ENCODE results near the gene PEX10.
"Not testable (repeated sequence)": the region's sequence is repeated elsewhere in the genome, so short reads cannot be mapped to it uniquely, and the experiment has no call there.

The PEX10 gene

GRCh38 chr1:2412395-2412772 lies at the start of gene PEX10:
Gene PEX10, minus strand, starts transcription at chr1:2412564. Its CDS starts 62 bp downstream, at chr1:2412502.
- Mint-ChIP-seq H3K36me3 (no peaks in the 10 kb centered on the region), H3K4me1 (ENCODE audit: low read depth) (peaks cover 31% of the 10 kb centered on the region), H3K27me3 (no peaks in the 10 kb centered on the region), H3K27ac (peak within 1 kb of the TSS; percentile 87), H3K9me3 (ENCODE audit: low read depth) (no peaks in the 10 kb centered on the region), H3K4me3 (peak within 1 kb of the TSS; percentile 90)

DNA sequence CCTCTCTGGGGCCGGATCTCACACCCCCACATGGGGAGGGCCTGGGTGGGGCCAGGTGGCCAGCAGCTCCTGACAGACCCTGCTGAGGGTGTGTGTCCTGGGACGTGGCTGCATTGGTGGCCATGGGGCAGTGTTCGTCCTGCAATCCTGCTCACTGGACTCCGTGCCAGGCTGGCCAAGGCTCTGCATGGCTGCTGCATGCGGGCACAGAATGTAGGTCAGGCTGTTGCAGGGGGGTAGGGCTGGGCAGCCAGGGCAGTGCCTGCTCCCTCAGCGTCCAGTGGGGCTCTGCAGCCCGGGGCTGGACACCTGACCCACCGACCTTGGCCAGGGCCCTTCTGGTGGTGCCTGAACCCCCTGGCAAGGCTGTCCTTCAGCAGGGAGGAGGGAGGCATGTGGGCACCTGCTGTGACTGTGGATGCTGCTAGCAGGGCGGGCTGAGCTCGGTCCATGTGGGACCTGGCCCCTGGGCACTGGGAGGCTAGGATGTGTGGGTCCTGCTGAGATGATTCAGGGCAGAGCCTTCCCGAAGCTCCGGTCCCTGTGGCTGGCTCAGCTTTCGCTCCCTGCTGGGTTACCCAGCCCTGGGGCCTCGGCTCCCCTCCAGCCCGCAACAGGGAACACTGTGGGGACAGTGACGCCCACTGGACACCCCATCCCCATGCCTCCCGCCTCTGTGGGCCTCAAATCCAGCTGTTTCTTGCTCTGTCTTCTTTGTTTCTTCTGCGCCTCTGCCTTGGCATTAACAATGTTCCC lies 48.8 kb upstream of the PEX10 start:
- Mint-ChIP-seq H3K27ac (no peak overlapping the region), H3K4me1 (ENCODE audit: low read depth) (no peaks in the 10 kb centered on the region), H3K9me3 (ENCODE audit: low read depth) (no peaks in the 10 kb centered on the region), H3K4me3 (no peak overlapping the region), H3K36me3 (no peaks in the 10 kb centered on the region), H3K27me3 (peaks cover 1% of the 10 kb centered on the region)

GRCh38 chr1:2460203-2460602 lies 47.8 kb upstream of the PEX10 start:
- Mint-ChIP-seq H3K27ac (no peak overlapping the region), H3K4me3 (no peak overlapping the region), H3K4me1 (ENCODE audit: low read depth) (no peaks in the 10 kb centered on the region), H3K9me3 (ENCODE audit: low read depth) (no peaks in the 10 kb centered on the region), H3K36me3 (no peaks in the 10 kb centered on the region), H3K27me3 (peaks cover 1% of the 10 kb centered on the region)

GRCh38 chr1:2459757-2460156 lies 47.4 kb upstream of the PEX10 start:
- Mint-ChIP-seq H3K4me1 (ENCODE audit: low read depth) (no peaks in the 10 kb centered on the region), H3K27ac (no peak overlapping the region), H3K36me3 (no peaks in the 10 kb centered on the region), H3K27me3 (peaks cover 1% of the 10 kb centered on the region), H3K9me3 (ENCODE audit: low read depth) (no peaks in the 10 kb centered on the region), H3K4me3 (no peak overlapping the region)

DNA sequence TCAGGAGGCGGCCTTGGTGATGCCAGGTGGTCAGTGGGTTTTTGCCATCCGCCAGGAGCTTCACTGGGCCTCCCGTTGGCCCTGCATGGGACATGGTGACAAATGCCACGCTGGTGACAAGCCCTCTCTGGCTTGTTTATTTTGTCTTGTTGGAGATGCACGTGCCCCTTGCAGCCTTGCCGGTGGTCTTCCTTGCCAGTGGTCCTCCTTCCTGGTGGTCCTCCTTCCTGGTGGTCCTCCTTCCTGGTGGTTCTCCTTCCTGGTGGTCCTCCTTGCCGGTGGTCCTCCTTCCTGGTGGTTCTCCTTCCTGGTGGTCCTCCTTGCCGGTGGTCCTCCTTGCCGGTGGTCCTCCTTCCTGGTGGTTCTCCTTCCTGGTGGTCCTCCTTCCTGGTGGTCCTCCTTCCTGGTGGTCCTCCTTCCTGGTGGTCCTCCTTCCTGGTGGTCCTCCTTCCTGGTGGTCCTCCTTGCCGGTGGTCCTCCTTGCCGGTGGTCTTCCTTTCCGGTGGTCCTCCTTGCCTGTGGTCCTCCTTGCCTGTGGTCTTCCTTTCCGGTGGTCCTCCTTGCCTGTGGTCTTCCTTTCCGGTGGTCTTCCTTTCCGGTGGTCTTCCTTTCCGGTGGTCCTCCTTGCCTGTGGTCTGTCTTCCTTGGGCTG lies 46.9 kb upstream of the PEX10 start:
- H3K27ac Mint-ChIP-seq; H3K4me1 Mint-ChIP-seq (ENCODE audit: low read depth); H3K36me3 Mint-ChIP-seq; H3K4me3 Mint-ChIP-seq; H3K27me3 Mint-ChIP-seq; H3K9me3 Mint-ChIP-seq (ENCODE audit: low read depth): not testable (repeated sequence)

- peaks cover 1% of the 10 kb centered on the region for H3K27me3 Mint-ChIP-seq
- no peaks in the 10 kb centered on the region for H3K36me3 Mint-ChIP-seq
- no peak overlapping the region for H3K27ac Mint-ChIP-seq
- no peak overlapping the region for H3K4me3 Mint-ChIP-seq
- H3K9me3 Mint-ChIP-seq (ENCODE audit: low read depth): no peaks in the 10 kb centered on the region
- no peaks in the 10 kb centered on the region for H3K4me1 Mint-ChIP-seq (ENCODE audit: low read depth)
Observed at GRCh38 chr1:2458687-2459086, 46.3 kb upstream of the PEX10 start.

DNA sequence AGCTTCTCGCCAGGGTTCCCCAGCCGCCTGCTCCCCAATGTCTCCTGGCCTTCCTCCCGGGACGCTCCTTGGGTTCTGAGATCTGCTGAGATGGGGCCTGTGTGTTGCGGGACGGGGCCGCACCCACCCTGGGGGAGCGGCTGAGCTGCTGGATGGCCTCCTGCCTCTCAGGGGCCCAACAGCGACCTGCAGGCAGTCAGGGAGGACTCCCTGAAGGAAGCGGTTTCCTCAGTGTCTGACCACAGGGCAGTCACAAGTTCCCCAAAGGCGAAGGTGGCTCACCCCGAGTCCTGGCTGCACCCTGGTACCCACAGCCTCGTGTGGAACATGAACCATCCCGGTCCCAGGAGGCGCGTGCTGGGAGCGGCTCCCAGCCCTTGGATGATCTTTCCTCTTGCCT lies 45.1 kb upstream of the PEX10 start:
- Mint-ChIP-seq H3K36me3 (no peaks in the 10 kb centered on the region), H3K27ac (no peak overlapping the region)

GRCh38 chr1:2455757-2456156 lies 43.4 kb upstream of the PEX10 start:
- no peaks in the 10 kb centered on the region for H3K4me1 Mint-ChIP-seq (ENCODE audit: low read depth)
- no peaks in the 10 kb centered on the region for H3K27me3 Mint-ChIP-seq
- no peaks in the 10 kb centered on the region for H3K36me3 Mint-ChIP-seq
- H3K4me3 Mint-ChIP-seq: no peak overlapping the region
- H3K27ac Mint-ChIP-seq: no peak overlapping the region
- no peaks in the 10 kb centered on the region for H3K9me3 Mint-ChIP-seq (ENCODE audit: low read depth)

More for the DNA sequence above, 45.1 kb upstream of the PEX10 start:
- Mint-ChIP-seq H3K9me3 (ENCODE audit: low read depth) (no peaks in the 10 kb centered on the region), H3K4me3 (no peak overlapping the region), H3K27me3 (no peaks in the 10 kb centered on the region), H3K4me1 (ENCODE audit: low read depth) (no peaks in the 10 kb centered on the region)

- H3K4me3 Mint-ChIP-seq: no peak overlapping the region
- no peaks in the 10 kb centered on the region for H3K36me3 Mint-ChIP-seq
- H3K27me3 Mint-ChIP-seq: no peaks in the 10 kb centered on the region
- H3K27ac Mint-ChIP-seq: no peak overlapping the region
- no peaks in the 10 kb centered on the region for H3K4me1 Mint-ChIP-seq (ENCODE audit: low read depth)
- H3K9me3 Mint-ChIP-seq (ENCODE audit: low read depth): no peaks in the 10 kb centered on the region
Observed at GRCh38 chr1:2454227-2454626, 41.9 kb upstream of the PEX10 start.

- no peaks in the 10 kb centered on the region for H3K9me3 Mint-ChIP-seq (ENCODE audit: low read depth)
- H3K36me3 Mint-ChIP-seq: no peaks in the 10 kb centered on the region
- H3K4me1 Mint-ChIP-seq (ENCODE audit: low read depth): no peaks in the 10 kb centered on the region
- H3K27ac Mint-ChIP-seq: no peak overlapping the region
- no peaks in the 10 kb centered on the region for H3K27me3 Mint-ChIP-seq
- no peak overlapping the region for H3K4me3 Mint-ChIP-seq
Observed at GRCh38 chr1:2452932-2453315, 40.6 kb upstream of the PEX10 start.

- Mint-ChIP-seq H3K9me3 (ENCODE audit: low read depth) (no peaks in the 10 kb centered on the region), H3K27ac (no peak overlapping the region), H3K27me3 (no peaks in the 10 kb centered on the region), H3K36me3 (no peaks in the 10 kb centered on the region), H3K4me1 (ENCODE audit: low read depth) (no peaks in the 10 kb centered on the region), H3K4me3 (no peak overlapping the region)
Observed at GRCh38 chr1:2452201-2452931, 40.0 kb upstream of the PEX10 start.

DNA sequence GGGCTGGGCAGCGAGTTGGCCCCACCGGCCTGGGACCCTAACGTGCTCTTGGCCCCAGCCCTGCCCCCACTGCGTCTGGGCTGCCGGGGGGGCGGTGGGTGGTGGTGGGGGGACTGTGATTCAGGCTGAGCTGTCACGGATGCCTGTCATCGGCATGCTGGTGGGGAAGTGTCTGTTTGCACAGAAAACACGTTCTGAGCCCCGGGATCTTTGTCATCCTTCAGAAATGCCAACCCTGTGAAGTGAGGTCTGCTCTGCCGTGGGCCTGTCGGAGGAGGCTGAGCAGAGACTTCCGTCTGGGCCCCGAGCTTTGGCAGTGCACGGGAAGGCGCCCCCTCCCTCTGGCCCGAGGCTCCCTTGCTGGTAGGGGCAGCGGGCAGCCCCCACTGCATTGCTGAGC lies 39.4 kb upstream of the PEX10 start:
- no peaks in the 10 kb centered on the region for H3K36me3 Mint-ChIP-seq
- no peaks in the 10 kb centered on the region for H3K27me3 Mint-ChIP-seq
- no peak overlapping the region for H3K4me3 Mint-ChIP-seq
- no peaks in the 10 kb centered on the region for H3K4me1 Mint-ChIP-seq (ENCODE audit: low read depth)
- no peak overlapping the region for H3K27ac Mint-ChIP-seq
- H3K9me3 Mint-ChIP-seq (ENCODE audit: low read depth): no peaks in the 10 kb centered on the region

DNA sequence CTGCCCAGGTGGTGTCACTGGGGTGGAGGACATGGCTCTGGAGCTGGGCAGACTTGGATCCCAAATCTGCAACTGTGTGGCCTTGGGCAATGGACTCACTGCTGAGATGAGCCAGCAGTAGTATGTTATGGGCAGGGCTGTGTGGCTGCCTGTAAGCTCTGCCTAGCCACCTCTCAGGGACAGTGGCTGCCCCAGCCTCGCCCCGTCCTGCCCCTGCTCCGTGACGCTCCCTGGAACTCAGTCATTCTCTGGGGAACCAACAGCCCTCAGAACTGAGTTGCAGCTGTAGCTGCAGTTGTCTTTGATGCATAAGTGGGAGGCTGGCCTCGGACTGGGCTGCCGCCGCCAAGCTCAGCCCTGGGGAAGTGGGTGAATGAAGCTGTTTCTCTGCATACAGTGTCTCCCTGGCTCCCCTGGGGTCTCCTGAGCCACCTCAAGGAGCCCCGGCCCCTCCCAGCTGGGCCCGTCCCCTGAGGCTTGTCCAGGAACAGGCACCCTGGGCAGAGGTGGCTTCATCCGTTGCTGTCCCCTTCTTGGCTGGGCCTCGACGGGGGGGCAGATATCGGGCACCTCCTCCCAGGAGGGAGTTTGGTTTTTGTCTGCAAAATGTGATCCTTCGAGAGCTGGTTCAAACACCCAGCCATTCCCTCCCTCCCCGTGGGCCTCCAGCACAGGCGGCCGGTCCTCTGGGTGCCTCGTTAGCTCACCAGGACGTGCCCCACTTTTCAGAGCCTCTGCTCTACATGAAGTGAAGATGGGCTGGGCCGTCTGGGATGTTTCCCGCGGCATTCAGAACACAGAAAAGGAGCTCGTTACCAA lies 37.5 kb upstream of the PEX10 start:
- H3K4me1 Mint-ChIP-seq (ENCODE audit: low read depth): no peaks in the 10 kb centered on the region
- H3K9me3 Mint-ChIP-seq (ENCODE audit: low read depth): no peaks in the 10 kb centered on the region
- H3K36me3 Mint-ChIP-seq: no peaks in the 10 kb centered on the region
- H3K4me3 Mint-ChIP-seq: no peak overlapping the region
- no peak overlapping the region for H3K27ac Mint-ChIP-seq
- no peaks in the 10 kb centered on the region for H3K27me3 Mint-ChIP-seq

- H3K9me3 Mint-ChIP-seq (ENCODE audit: low read depth): no peaks in the 10 kb centered on the region
- no peak overlapping the region for H3K27ac Mint-ChIP-seq
- no peaks in the 10 kb centered on the region for H3K27me3 Mint-ChIP-seq
- no peaks in the 10 kb centered on the region for H3K4me1 Mint-ChIP-seq (ENCODE audit: low read depth)
- no peak overlapping the region for H3K4me3 Mint-ChIP-seq
- H3K36me3 Mint-ChIP-seq: no peaks in the 10 kb centered on the region
Observed at GRCh38 chr1:2448098-2448445, 35.7 kb upstream of the PEX10 start.
